Measurements from ENCODE around the gene LRRC1.

DNA sequence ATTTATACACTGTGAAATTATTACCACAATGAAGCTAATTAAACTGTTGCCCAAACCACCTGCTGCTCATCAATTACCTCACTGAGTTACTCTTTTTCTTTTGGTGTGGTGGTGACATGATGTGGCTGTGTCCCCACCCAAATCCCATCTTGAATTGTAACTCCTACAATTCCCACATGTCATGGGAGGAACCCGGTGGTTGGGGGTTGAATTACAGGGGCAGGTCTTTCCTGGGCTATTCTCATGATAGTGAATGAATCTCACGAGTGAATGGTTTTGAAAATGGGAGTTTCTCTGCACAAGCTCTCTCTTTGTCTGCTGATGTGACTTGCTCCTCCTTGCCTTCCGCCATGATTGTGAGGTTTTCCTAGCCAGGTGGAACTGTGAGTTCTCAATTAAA lies 145.0 kb downstream of the LRRC1 start:
- TF ChIP-seq, protein P1, sequence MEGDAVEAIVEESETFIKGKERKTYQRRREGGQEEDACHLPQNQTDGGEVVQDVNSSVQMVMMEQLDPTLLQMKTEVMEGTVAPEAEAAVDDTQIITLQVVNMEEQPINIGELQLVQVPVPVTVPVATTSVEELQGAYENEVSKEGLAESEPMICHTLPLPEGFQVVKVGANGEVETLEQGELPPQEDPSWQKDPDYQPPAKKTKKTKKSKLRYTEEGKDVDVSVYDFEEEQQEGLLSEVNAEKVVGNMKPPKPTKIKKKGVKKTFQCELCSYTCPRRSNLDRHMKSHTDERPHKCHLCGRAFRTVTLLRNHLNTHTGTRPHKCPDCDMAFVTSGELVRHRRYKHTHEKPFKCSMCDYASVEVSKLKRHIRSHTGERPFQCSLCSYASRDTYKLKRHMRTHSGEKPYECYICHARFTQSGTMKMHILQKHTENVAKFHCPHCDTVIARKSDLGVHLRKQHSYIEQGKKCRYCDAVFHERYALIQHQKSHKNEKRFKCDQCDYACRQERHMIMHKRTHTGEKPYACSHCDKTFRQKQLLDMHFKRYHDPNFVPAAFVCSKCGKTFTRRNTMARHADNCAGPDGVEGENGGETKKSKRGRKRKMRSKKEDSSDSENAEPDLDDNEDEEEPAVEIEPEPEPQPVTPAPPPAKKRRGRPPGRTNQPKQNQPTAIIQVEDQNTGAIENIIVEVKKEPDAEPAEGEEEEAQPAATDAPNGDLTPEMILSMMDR (IDR thresholded peaks at IDR 0.05), result no peak
- no peak for TF ChIP-seq POLR2A (IDR thresholded peaks at IDR 0.05)
